Measurements from ENCODE around the gene GPD1.
A peak's percentile ranks its signal among the peaks of the same experiment; 100 is the strongest.

The GPD1 gene

DNA sequence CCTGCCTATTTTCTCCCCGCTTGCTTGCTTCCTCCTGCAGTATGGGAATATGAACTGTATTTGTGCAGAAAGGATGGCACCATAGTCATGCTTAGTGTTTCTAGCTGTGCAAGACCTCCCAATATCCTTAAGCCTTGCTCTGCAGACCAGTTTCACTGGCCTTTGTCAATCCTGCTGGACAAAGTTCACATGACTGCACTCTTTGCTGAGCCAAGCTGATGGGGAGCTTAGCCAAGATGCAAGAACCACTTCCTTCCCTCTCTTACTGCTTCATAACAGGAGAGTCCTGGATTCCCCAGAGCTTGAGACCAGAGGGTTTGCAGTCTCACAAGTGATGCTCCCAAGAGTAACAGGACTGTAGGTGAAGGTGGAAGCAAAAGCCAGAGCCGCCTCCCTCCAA lies 42.6 kb upstream of the GPD1 start:
- Histone ChIP-seq H3K4me3 (no peak overlapping the region), H3K27ac (no peak overlapping the region), H3K9me3 (no peaks in the 10 kb centered on the region), H4K20me1 (peaks cover 8% of the 10 kb centered on the region; the same call in 1 of the 2 replicates), H3K9ac (no peak overlapping the region), H3K36me3 (0 out of 2 replicates have a peak, but pooled peaks cover 6% of the 10 kb centered on the region), H3K4me2 (no peak overlapping the region), H3K4me1 (peaks cover 50% of the 10 kb centered on the region), H3K27me3 (peaks cover 23% of the 10 kb centered on the region)
- TF ChIP-seq Cebpa-rat (IDR thresholded peaks at IDR 0.05), result no peak

DNA sequence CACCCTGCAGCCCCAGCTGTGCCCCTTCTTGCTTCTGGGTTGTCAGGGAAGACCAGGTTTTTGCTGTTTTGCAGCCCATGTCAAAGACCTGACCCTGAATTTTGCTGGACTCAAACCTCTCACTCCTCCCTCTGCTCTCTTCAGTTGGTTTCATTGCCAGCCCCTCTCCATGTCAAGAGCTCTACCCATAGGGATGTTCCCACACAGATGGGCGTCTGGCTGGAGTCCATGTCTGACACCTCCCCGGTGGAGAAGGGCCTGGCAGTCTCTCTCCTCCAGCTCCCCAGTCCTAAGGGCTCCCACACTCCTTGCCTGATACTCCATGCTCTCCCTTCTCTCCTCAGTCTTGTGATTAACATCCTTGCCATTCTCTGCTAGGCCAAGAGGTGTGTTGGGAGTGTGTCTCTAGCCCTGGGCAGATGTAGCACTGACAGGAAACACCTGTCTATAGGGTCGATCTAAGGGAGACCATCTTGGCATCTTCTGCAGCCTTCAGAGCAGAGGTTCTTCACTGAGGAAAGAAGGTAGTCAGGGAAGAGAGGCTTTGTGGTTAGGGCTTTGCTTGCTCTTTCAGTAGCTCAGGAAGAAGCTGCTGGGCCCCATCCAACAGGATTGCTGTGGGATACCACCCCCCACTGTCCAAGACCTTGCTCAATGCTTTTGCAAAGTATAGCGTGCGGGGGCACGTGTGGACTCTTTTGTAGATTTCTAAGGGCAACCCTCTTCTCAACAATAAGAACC lies 41.7 kb upstream of the GPD1 start:
- H3K9me3 ChIP-seq, result no peaks in the 10 kb centered on the region
- no peak overlapping the region for H3K4me3 ChIP-seq
- H3K36me3 ChIP-seq, result 0 out of 2 replicates have a peak, but pooled peaks cover 6% of the 10 kb centered on the region
- H3K9ac ChIP-seq, result no peak overlapping the region
- H3K27ac ChIP-seq, result no peak overlapping the region
- peak overlapping the region; percentile 39 for H3K4me2 ChIP-seq
- H3K27me3 ChIP-seq, result peaks cover 13% of the 10 kb centered on the region
- no peaks in the 10 kb centered on the region for H4K20me1 ChIP-seq
- no peak for TF ChIP-seq Cebpa-rat (IDR thresholded peaks at IDR 0.05)
- peaks cover 47% of the 10 kb centered on the region for H3K4me1 ChIP-seq

DNA sequence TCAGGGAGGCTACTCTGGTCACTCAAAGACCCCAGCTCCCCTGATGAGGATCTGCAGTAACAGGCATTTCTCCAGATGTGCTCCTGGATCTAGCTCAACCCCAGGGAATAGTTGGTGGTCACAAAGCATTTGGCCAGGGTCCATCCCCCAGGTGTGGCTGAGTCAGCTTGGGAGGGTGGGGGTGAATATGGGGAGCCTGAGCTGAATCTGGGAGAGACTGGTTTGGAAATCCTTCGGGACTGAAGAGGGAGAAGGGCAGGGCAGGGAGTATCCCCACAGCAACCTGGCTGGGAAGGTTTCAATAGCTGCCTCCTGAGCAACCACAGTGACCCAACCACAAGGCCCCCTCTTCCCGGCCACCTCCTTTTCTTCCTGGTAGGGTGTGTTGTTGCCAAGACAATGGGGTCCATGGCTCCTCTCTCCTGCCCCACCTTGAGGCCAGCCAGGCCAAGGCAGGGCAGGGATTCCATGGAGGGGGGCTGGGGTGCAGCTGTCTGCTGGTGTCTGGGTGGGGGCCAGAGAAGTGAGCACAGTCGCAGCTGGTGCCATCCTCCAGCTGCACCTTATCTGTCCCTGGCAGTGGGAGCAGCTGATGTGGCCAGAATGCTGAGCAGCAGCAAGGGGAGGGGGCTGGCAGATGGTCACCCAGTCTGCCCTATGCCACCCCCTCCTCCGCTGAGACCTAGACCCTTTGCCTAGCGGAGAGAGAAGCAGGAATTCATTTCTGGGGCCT lies 40.9 kb upstream of the GPD1 start:
- no peaks in the 10 kb centered on the region for H4K20me1 ChIP-seq
- H3K4me1 ChIP-seq, result peaks cover 45% of the 10 kb centered on the region
- peak overlapping the region; percentile 39 for H3K4me2 ChIP-seq
- no peak overlapping the region for H3K9ac ChIP-seq
- H3K27ac ChIP-seq, result no peak overlapping the region
- H3K27me3 ChIP-seq, result peaks cover 8% of the 10 kb centered on the region; the same call in 1 of the 2 replicates
- no peaks in the 10 kb centered on the region for H3K9me3 ChIP-seq
- no peak for TF ChIP-seq Cebpa-rat (IDR thresholded peaks at IDR 0.05)
- 0 out of 2 replicates have a peak, but pooled peaks cover 6% of the 10 kb centered on the region for H3K36me3 ChIP-seq
- H3K4me3 ChIP-seq, result no peak overlapping the region

DNA sequence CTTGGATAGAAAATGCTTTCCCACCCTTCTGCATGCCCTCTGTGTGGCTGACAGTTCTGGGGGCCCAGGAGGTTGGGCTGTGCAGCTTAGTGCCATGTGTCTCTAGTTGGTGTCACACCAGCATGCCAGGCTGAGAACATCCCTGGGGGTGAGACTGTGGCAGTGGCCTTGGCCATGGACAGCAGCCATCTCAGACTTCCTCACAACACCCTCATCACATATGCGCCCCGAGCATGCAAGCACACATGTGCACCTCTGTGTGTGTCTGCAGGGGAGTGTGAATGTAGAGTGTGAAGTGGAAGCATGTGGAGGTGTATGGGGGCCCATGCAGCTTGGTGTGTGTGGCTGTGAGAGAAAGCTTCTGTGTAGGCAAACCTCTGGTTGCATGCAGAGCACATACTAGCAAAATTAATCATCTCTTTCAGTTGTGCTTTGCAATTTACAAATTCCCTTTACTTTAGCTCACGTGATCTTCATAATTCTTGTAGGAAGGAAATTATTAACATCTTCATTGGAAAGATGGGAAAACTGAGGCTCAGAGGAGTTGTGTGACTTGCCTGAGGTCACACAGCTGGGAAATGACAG lies 38.0 kb upstream of the GPD1 start:
- peak overlapping the region; percentile 29; the same call in 1 of the 2 replicates for H3K4me2 ChIP-seq
- no peaks in the 10 kb centered on the region for H3K27me3 ChIP-seq
- TF ChIP-seq Cebpa-rat (IDR thresholded peaks at IDR 0.05), result no peak
- no peaks in the 10 kb centered on the region for H3K36me3 ChIP-seq
- H3K27ac ChIP-seq, result no peak overlapping the region
- no peaks in the 10 kb centered on the region for H3K9me3 ChIP-seq
- H4K20me1 ChIP-seq, result no peaks in the 10 kb centered on the region
- H3K4me3 ChIP-seq, result no peak overlapping the region
- H3K4me1 ChIP-seq, result peaks cover 40% of the 10 kb centered on the region
- no peak overlapping the region for H3K9ac ChIP-seq

GRCh38 chr12:50066402-50066801 lies 37.4 kb upstream of the GPD1 start:
- Histone ChIP-seq H3K9me3 (no peaks in the 10 kb centered on the region), H3K9ac (no peak overlapping the region), H4K20me1 (no peaks in the 10 kb centered on the region), H3K36me3 (no peaks in the 10 kb centered on the region), H3K27me3 (no peaks in the 10 kb centered on the region), H3K27ac (no peak overlapping the region), H3K4me2 (peak overlapping the region; percentile 29), H3K4me3 (no peak overlapping the region), H3K4me1 (peaks cover 36% of the 10 kb centered on the region)
- 0 out of 2 replicates have a peak, but pooled peaks have one; percentile 31 for TF ChIP-seq Cebpa-rat (IDR thresholded peaks at IDR 0.05)

GRCh38 chr12:50069069-50069468 lies 34.7 kb upstream of the GPD1 start:
- no peak for TF ChIP-seq Cebpa-rat (IDR thresholded peaks at IDR 0.05)
- peaks cover 23% of the 10 kb centered on the region for H3K4me1 ChIP-seq

GRCh38 chr12:50069539-50069938 lies 34.3 kb upstream of the GPD1 start:
- H3K9ac ChIP-seq, result no peak overlapping the region
- H3K4me1 ChIP-seq, result peaks cover 23% of the 10 kb centered on the region
- no peak overlapping the region for H3K4me3 ChIP-seq

More at GRCh38 chr12:50069069-50069468, 34.7 kb upstream of the GPD1 start:
- H3K36me3 ChIP-seq, result no peaks in the 10 kb centered on the region
- no peaks in the 10 kb centered on the region for H3K27me3 ChIP-seq
- no peaks in the 10 kb centered on the region for H3K9me3 ChIP-seq
- no peak overlapping the region for H3K4me3 ChIP-seq
- H3K9ac ChIP-seq, result no peak overlapping the region
- no peak overlapping the region for H3K4me2 ChIP-seq
- no peak overlapping the region for H3K27ac ChIP-seq
- H4K20me1 ChIP-seq, result no peaks in the 10 kb centered on the region

DNA sequence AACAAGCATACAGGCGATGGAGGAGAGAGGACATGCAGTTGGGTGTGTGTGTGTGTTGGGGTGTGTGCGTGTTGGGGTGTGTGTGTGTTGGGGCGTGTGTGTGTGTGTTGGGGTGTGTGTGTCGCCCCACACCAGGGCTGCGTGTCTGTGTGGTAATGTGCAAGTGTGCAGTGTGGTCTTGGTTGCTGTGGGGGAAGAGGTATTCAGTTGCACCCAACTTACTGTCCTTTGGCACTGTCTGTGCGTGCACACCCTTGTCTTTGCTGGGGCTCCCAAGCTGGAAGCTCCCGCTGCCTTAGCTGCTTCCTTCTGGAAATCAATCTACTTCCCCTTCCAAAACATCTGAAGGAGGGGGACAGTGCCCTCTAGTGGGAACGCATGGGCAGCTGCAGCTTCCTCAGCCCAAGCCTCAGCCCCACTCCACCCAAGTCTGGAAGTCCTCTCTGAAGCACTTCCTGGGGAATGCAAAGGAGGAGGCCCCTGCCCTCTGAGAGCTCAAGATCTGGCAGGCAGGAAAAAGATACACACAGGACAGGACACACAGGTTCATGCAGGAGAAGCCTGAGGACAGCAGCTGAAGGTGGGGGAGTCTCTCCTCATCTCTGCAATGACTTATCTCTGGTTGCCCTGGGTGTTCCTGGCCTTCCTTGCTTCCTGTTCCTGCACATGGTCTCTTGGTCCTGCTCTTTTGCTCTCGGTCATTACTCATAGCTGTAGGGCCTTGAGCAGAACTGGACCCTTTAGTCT lies 33.3 kb upstream of the GPD1 start:
- no peak overlapping the region for H3K4me3 ChIP-seq
- no peak overlapping the region for H3K27ac ChIP-seq
- H3K9ac ChIP-seq, result no peak overlapping the region
- H3K9me3 ChIP-seq, result no peaks in the 10 kb centered on the region
- TF ChIP-seq Cebpa-rat (IDR thresholded peaks at IDR 0.05), result no peak
- no peaks in the 10 kb centered on the region for H4K20me1 ChIP-seq
- H3K36me3 ChIP-seq, result no peaks in the 10 kb centered on the region
- H3K4me1 ChIP-seq, result peaks cover 23% of the 10 kb centered on the region
- H3K27me3 ChIP-seq, result no peaks in the 10 kb centered on the region
- peak overlapping the region; percentile 45; the same call in 1 of the 2 replicates for H3K4me2 ChIP-seq

More at GRCh38 chr12:50069539-50069938, 34.3 kb upstream of the GPD1 start:
- no peaks in the 10 kb centered on the region for H3K27me3 ChIP-seq
- no peak overlapping the region for H3K27ac ChIP-seq
- TF ChIP-seq Cebpa-rat (IDR thresholded peaks at IDR 0.05), result no peak
- H3K9me3 ChIP-seq, result no peaks in the 10 kb centered on the region
- H4K20me1 ChIP-seq, result no peaks in the 10 kb centered on the region
- no peak overlapping the region for H3K4me2 ChIP-seq
- no peaks in the 10 kb centered on the region for H3K36me3 ChIP-seq

DNA sequence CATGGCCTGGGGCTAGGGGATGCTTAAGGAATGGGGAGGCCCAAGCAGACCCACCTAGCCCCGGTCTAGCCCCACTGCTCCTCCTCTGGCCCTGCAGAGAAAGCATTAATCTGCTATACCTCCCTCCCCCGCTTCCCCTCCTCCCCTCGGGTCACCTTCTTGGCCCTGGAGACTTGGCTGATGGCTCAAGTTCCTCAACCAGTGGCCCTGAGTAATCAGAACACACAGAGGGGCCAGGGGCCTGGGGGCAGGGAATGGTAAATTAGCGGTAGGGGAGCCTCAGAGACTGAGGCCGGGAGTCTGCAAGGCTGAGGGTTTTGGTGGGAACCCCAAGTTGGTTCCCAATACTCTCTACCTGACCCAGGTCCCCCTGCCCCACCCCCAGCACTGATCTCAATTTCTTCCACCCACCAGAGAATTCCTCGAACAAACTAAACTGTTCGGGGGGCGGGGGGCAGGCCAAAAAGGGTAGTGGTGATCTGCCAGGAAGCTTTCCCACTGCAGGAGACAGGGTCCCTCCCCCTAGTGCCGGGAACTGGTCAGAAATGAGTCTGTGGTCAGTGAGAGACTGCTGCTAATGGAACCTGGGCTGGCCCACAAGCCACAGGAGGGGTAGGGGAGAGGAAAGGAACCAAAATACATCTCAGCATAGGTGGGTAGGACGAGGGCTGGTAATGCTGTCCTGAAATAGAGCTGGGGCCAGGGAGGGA lies 31.5 kb upstream of the GPD1 start:
- Histone ChIP-seq H3K4me1 (peaks cover 25% of the 10 kb centered on the region), H3K36me3 (no peaks in the 10 kb centered on the region), H4K20me1 (no peaks in the 10 kb centered on the region), H3K9ac (no peak overlapping the region), H3K9me3 (no peaks in the 10 kb centered on the region), H3K4me3 (no peak overlapping the region), H3K4me2 (no peak overlapping the region), H3K27ac (no peak overlapping the region), H3K27me3 (no peaks in the 10 kb centered on the region)
- TF ChIP-seq Cebpa-rat (IDR thresholded peaks at IDR 0.05), result no peak
